ENCODE measurements around the gene ARMC9.

The ARMC9 gene

DNA sequence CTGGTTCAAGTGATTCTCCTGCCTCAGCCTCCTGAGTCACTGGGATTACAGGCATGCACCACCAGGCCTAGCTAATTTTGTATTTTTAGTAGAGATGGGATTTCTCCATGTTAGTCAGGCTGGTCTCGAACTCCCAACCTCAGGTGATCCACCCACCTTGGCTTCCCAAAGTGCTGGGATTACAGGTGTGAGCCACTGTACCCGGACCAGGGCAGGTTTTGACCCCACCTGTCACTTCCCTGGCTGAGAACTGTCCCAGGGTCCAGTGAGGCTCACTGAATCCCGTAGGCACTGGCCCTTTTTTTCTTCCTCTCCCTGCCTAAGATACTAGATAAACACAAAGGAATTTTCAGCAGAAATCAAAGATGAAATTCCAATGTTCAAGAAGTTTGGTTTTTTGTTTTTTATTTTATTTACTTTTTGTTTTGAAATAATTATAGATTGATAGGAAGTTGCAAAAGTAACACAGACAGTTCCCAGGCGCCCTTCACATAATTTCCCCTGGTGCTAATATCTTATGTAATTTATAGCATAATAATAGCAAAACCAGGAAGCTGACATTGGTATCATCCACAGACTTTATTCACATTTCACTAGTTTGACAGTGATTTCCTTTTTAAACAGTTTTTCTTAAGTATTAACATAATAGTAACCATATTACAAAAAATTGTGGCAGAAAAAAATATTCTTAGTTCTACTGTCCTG, 144.7 kb downstream of the ARMC9 start:
- ATAC-seq, result no peak
- TF ChIP-seq ZNF70 (CRISPR knock-in tag; IDR thresholded peaks at IDR 0.05) (no peak), CSDC2 (CRISPR knock-in tag; IDR thresholded peaks at IDR 0.05) (no peak), GLIS3 (CRISPR knock-in tag; IDR thresholded peaks at IDR 0.05) (no peak), ISL1 (CRISPR knock-in tag; IDR thresholded peaks at IDR 0.05) (no peak), ZFP3 (CRISPR knock-in tag; IDR thresholded peaks at IDR 0.05) (no peak), OSR1 (CRISPR knock-in tag; IDR thresholded peaks at IDR 0.05) (no peak), RARB (CRISPR knock-in tag; IDR thresholded peaks at IDR 0.05) (no peak), TOX (CRISPR knock-in tag; IDR thresholded peaks at IDR 0.05; ENCODE audit: borderline replicate concordance) (no peak), PPARA (CRISPR knock-in tag; IDR thresholded peaks at IDR 0.05; ENCODE audit: borderline replicate concordance) (no peak), ZFP30 (CRISPR knock-in tag; IDR thresholded peaks at IDR 0.05) (no peak), ZNF8 (CRISPR knock-in tag; IDR thresholded peaks at IDR 0.05) (no peak), ZC3H10 (CRISPR knock-in tag; IDR thresholded peaks at IDR 0.05) (no peak), BACH2 (CRISPR knock-in tag; IDR thresholded peaks at IDR 0.05; ENCODE audit: borderline replicate concordance) (no peak)
- TF ChIP-seq, protein P1, sequence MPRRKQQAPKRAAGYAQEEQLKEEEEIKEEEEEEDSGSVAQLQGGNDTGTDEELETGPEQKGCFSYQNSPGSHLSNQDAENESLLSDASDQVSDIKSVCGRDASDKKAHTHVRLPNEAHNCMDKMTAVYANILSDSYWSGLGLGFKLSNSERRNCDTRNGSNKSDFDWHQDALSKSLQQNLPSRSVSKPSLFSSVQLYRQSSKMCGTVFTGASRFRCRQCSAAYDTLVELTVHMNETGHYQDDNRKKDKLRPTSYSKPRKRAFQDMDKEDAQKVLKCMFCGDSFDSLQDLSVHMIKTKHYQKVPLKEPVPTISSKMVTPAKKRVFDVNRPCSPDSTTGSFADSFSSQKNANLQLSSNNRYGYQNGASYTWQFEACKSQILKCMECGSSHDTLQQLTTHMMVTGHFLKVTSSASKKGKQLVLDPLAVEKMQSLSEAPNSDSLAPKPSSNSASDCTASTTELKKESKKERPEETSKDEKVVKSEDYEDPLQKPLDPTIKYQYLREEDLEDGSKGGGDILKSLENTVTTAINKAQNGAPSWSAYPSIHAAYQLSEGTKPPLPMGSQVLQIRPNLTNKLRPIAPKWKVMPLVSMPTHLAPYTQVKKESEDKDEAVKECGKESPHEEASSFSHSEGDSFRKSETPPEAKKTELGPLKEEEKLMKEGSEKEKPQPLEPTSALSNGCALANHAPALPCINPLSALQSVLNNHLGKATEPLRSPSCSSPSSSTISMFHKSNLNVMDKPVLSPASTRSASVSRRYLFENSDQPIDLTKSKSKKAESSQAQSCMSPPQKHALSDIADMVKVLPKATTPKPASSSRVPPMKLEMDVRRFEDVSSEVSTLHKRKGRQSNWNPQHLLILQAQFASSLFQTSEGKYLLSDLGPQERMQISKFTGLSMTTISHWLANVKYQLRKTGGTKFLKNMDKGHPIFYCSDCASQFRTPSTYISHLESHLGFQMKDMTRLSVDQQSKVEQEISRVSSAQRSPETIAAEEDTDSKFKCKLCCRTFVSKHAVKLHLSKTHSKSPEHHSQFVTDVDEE (CRISPR knock-in tag; IDR thresholded peaks at IDR 0.05), result no peak
- TF ChIP-seq, protein P2, sequence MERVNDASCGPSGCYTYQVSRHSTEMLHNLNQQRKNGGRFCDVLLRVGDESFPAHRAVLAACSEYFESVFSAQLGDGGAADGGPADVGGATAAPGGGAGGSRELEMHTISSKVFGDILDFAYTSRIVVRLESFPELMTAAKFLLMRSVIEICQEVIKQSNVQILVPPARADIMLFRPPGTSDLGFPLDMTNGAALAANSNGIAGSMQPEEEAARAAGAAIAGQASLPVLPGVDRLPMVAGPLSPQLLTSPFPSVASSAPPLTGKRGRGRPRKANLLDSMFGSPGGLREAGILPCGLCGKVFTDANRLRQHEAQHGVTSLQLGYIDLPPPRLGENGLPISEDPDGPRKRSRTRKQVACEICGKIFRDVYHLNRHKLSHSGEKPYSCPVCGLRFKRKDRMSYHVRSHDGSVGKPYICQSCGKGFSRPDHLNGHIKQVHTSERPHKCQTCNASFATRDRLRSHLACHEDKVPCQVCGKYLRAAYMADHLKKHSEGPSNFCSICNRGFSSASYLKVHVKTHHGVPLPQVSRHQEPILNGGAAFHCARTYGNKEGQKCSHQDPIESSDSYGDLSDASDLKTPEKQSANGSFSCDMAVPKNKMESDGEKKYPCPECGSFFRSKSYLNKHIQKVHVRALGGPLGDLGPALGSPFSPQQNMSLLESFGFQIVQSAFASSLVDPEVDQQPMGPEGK (CRISPR knock-in tag; IDR thresholded peaks at IDR 0.05; ENCODE audit: borderline replicate concordance), result no peak
- TF ChIP-seq, protein P3, sequence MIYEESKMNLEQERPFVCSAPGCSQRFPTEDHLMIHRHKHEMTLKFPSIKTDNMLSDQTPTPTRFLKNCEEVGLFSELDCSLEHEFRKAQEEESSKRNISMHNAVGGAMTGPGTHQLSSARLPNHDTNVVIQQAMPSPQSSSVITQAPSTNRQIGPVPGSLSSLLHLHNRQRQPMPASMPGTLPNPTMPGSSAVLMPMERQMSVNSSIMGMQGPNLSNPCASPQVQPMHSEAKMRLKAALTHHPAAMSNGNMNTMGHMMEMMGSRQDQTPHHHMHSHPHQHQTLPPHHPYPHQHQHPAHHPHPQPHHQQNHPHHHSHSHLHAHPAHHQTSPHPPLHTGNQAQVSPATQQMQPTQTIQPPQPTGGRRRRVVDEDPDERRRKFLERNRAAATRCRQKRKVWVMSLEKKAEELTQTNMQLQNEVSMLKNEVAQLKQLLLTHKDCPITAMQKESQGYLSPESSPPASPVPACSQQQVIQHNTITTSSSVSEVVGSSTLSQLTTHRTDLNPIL (CRISPR knock-in tag; IDR thresholded peaks at IDR 0.05; ENCODE audit: low read depth), result no peak
- TF ChIP-seq, protein P4, sequence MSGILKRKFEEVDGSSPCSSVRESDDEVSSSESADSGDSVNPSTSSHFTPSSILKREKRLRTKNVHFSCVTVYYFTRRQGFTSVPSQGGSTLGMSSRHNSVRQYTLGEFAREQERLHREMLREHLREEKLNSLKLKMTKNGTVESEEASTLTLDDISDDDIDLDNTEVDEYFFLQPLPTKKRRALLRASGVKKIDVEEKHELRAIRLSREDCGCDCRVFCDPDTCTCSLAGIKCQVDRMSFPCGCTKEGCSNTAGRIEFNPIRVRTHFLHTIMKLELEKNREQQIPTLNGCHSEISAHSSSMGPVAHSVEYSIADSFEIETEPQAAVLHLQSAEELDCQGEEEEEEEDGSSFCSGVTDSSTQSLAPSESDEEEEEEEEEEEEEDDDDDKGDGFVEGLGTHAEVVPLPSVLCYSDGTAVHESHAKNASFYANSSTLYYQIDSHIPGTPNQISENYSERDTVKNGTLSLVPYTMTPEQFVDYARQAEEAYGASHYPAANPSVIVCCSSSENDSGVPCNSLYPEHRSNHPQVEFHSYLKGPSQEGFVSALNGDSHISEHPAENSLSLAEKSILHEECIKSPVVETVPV (CRISPR knock-in tag; IDR thresholded peaks at IDR 0.05), result no peak

GRCh38 chr2:231343988-231344387, 145.6 kb downstream of the ARMC9 start:
- ATAC-seq, result no peak
- TF ChIP-seq RARB (CRISPR knock-in tag; IDR thresholded peaks at IDR 0.05) (no peak), ARNTL (CRISPR knock-in tag; IDR thresholded peaks at IDR 0.05; ENCODE audit: borderline replicate concordance, low read depth) (no peak), CSDC2 (CRISPR knock-in tag; IDR thresholded peaks at IDR 0.05) (no peak), TOX (CRISPR knock-in tag; IDR thresholded peaks at IDR 0.05; ENCODE audit: borderline replicate concordance) (no peak)
- TF ChIP-seq, protein P1 (CRISPR knock-in tag; IDR thresholded peaks at IDR 0.05), result no peak
- TF ChIP-seq, protein P4 (CRISPR knock-in tag; IDR thresholded peaks at IDR 0.05), result no peak
- TF ChIP-seq, protein P2 (CRISPR knock-in tag; IDR thresholded peaks at IDR 0.05; ENCODE audit: borderline replicate concordance), result no peak
